H1 (cell line): Measurements from ENCODE around the gene GPC3. TPM values are rescaled to one million over a fixed set of nuclear protein-coding genes. Genes with fewer than 3 reads are reported as not detected.

Source experiments
- HDAC2 ChIP-seq, 2 experiments: fragments of 300-600 bp in 1 of 2; sonication (generic) in 1 of 2; IDR thresholded peaks; 2 replicates each; pipeline ENCODE4 v1.6.1; 2011 to 2012; ENCODE audit warnings: low read depth in 2 of 2, low read length in 2 of 2, mild to moderate bottlenecking in 2 of 2, moderate library complexity in 2 of 2, borderline replicate concordance in 1 of 2, inconsistent platforms in 1 of 2
- TAF1 ChIP-seq: IDR thresholded peaks from 2 replicates; pipeline ENCODE4 v1.6.1; 2011; ENCODE audit warnings: mild to moderate bottlenecking, low read depth, low read length
- TAF7 ChIP-seq: optimal IDR thresholded peaks from 2 replicates; pipeline ENCODE3; 2011; ENCODE audit warnings: low read depth, mild to moderate bottlenecking, inconsistent platforms, low read length, moderate library complexity, borderline replicate concordance
- USF2 ChIP-seq: IDR thresholded peaks from 2 replicates; pipeline ENCODE4 v1.6.1; 2011; ENCODE audit warnings: low read length, improper control_type of control experiment
- polyA plus RNA-seq, 7 experiments: library from polyadenylated mRNA; depleted of rRNA in 3 of 7; stranded (reverse) in 5 of 7; unstranded in 2 of 7; fragments of >200 nt in 5 of 7; fragments of 200-250 nt in 2 of 7; gene quantifications; 1 replicate in 5 of 7; 2 replicates in 1 of 7; 4 replicates in 1 of 7; pipeline versions ENCODE4 v1.2.1 to v1.2.3, GENCODE V29; 2011 to 2013; ENCODE audit warnings: missing spikeins in 2 of 7, mixed read lengths in 2 of 7
- total RNA-seq: library from RNA; stranded (reverse); fragmentation: NEBNext Ultra II Directional; extraction: Animal tissue kit (Norgen Biotek cat#: 25700); gene quantifications from 2 replicates; pipeline ENCODE4 v1.2.1, GENCODE V29; 2021

GPC3 gene
- total and polyA plus RNA-seq, 2 of the 8 experiments (the other 6 are each of a cell fraction or from before 2014, with no cell fraction given): 64.8 to 71.9 TPM

DNA sequence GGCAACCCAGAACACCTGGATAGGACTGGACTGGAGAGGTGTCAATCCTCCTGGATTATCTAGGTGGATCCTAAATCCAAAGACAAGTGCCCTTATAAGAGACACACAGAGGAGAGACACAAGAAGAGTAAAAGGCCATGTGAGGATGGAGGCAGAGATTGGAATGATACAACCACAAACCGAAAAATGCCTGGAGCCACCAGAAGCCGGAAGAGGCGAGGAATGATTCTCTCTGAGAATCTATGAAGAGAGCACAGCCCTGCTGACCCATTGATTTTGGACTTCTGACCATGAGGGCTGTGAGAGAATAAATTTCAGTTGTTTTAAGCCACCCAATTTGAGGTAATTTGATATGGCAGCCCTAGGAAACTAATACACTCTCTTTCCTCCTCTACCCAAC, 20.1 kb downstream of the GPC3 start (continued):
- TF ChIP-seq HDAC2 (IDR thresholded peaks at IDR 0.05; ENCODE audit: borderline replicate concordance in 1 of 2, low read depth in 2 of 2, low read length in 2 of 2) (no peak), TAF1 (no peak), TAF7 (no peak), USF2 (no peak)
